Coronary artery (tissue), 2 donors: ENCODE data around the gene CACNA1C.

ENCODE experiments used
- DNase-seq: peaks from one replicate; pipeline ENCODE4 v3.0.0-alpha.2; 2017; ENCODE audit warnings: low spot score
- H3K27ac ChIP-seq, 2 donors: fragments of 200-600 bp; sonication (generic); one replicate each; pipeline ENCODE4 v1.5.1; 2016 to 2019
- H3K4me3 ChIP-seq: fragments of 200-600 bp; sonication (generic); 2 replicates; pipeline ENCODE4 v1.5.1; 2016; ENCODE audit warnings: mild to moderate bottlenecking, moderate library complexity
- TF ChIP-seq, protein P1 (sequence below): fragments of 200-600 bp; sonication (generic); IDR thresholded peaks from one replicate; pipeline ENCODE4 v1.5.1; 2019; ENCODE audit warnings: antibody characterized with exemption

CACNA1C gene

DNA sequence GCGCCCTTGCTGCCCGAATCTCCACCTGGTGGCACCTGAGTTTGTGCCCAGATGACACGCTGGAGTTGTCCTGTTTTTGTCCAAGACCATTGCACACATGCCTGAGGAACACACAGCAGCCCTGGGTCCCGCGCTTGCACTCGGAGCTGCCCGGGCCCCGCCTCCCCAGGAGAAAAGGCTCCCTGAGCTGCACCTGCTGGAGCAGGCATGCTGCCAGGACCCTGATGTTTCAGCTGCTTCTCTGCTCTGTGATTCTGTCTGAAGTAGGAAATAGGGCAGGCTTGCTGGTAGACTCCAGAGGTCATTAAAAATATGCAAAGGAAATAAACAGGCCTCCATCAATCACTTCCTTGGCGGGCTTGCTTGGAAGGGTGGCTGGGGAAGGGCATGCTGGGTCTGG, 271.6 kb downstream of the CACNA1C start:
- no peak overlapping the region for H3K4me3 ChIP-seq
- no peak for DNase-seq
- TF ChIP-seq, protein P1, sequence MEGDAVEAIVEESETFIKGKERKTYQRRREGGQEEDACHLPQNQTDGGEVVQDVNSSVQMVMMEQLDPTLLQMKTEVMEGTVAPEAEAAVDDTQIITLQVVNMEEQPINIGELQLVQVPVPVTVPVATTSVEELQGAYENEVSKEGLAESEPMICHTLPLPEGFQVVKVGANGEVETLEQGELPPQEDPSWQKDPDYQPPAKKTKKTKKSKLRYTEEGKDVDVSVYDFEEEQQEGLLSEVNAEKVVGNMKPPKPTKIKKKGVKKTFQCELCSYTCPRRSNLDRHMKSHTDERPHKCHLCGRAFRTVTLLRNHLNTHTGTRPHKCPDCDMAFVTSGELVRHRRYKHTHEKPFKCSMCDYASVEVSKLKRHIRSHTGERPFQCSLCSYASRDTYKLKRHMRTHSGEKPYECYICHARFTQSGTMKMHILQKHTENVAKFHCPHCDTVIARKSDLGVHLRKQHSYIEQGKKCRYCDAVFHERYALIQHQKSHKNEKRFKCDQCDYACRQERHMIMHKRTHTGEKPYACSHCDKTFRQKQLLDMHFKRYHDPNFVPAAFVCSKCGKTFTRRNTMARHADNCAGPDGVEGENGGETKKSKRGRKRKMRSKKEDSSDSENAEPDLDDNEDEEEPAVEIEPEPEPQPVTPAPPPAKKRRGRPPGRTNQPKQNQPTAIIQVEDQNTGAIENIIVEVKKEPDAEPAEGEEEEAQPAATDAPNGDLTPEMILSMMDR: no peak
- peak overlapping the region; percentile 61 to 87 for H3K27ac ChIP-seq

DNA sequence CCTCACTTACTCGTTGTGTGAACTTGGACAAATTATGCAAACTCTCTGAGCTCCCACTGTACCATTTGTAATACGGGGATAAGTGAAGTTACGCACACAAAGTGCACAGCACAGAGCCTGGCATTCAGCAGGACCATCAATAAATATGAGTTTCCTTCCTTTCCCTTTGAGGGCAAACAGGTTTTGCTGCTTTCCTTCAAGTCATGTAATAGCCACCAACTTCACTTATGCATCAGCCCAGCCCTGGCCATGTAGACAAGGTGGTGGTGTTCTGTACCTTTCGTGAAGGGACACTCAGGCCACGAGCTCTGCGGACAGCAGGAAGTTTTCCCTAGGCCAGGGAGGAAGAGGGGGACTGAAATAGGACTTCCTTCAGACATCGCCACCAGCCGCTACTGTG, 272.7 kb downstream of the CACNA1C start:
- peak overlapping the region; percentile 61 to 87 for H3K27ac ChIP-seq
- TF ChIP-seq, protein P1: no peak
- H3K4me3 ChIP-seq: no peak overlapping the region
- DNase-seq: no peak

DNA sequence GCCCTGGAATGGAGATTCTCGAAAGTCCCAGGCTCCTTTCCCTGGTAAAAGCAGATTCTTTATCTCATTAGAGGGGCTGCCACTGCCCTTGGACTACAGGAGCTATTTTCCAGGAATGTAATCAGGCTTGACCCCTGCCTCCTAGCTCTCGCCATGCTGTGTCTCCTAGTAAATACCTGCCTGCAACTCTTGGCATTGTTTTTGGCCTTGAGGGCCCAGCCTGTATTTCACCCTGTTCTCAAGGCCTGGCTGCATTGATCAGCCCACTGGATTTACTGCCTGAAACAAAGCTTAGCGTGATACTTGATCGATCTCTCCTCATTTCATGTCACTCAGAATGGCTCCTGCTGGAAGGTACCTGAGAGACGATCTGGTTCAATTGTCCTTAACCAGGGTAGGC, 273.7 kb downstream of the CACNA1C start:
- TF ChIP-seq, protein P1: no peak
- Histone ChIP-seq H3K27ac (peak overlapping the region; percentile 61 to 87), H3K4me3 (no peak overlapping the region)
- no peak for DNase-seq

DNA sequence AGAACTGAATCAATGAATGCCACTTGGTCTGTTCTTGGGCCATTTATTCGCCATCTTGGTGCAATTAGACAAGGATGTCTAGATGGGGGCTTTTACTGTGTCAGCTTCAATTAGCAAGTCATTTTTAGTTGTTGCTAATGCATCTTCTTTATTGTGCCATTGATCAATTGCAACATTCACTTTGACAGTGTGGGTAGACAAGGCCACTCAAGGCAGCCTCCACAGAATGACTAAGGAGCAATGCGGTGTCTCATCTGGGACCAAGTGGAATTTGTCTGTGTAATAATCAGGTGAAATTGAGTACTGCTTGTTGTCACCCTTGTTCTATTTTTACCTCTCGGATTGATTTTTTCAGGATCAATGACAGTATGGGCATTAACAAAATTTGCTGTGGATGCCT, 275.9 kb downstream of the CACNA1C start:
- DNase-seq: no peak
- TF ChIP-seq, protein P1: no peak
- no peak overlapping the region for H3K4me3 ChIP-seq
- H3K27ac ChIP-seq: no peak overlapping the region

DNA sequence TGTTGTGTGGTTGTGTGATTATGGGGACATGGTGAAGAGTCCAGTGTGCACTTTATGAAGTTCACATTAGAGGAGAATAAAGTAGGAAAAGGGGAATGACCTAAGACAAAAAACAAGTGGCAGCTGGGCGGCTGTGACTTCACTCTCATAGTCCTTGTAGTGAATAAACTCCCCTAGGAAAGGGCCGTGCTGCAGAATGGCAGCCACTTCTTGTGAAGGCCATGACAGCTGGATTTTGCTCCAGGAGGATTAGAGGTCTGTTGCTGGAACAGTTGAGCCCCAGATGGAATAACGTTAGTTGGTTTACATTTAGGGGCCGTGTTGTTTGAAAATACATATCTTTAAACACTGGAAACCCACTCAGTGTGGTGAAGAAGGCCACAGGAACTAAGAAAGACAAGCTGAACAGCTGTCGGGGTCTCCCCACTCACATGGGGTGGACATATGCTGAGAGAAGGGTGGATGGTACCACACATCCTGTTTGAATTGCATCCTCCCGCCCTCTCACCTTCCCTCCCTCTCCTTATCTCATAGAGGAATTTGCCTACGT, 276.9 kb downstream of the CACNA1C start:
- H3K27ac ChIP-seq: peak overlapping the region in 1 of 2 donors; percentile 40

DNA sequence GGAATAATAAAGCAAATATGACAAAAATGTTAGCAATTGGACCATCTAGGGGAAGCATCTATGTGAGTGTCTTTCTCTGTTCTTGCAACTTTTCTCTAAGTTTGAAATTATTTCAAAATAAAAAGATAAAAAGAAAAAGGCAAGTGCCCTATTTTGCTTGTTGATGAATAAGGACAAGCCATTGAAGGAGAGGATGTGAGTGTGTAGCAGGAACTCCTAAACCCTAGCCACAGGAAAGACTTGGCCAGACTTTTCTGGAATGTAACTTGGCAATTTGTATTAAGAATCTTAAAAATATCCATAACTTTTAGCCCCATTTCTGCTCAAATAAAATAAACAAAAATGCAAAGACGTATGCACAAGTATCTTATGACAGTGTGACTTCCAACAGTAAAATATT, 279.4 kb downstream of the CACNA1C start:
- H3K27ac ChIP-seq: peak overlapping the region; percentile 85 to 92
- no peak overlapping the region for H3K4me3 ChIP-seq
- no peak for DNase-seq
- TF ChIP-seq, protein P1: no peak

More for the DNA sequence above, 276.9 kb downstream of the CACNA1C start:
- no peak overlapping the region for H3K4me3 ChIP-seq
- DNase-seq: no peak
- TF ChIP-seq, protein P1: no peak

DNA sequence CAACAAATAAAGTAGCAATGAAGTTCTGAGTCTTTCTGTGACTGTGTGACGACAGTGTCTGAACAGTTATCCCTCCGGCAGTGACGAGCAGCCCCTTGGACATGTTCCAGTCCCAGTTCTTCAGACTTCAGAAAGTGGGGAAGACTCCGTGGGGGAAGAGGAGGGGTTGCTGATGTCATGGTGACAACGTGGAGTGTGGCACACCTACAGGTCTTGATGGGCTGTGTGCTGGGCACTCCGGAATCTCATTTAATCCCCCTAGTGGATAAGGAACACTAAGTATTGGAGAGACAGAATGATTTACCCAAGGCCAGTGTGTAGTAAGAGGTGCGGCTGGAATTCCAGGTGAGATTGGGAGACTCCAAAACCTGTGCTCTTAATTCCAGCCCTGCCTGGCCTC, 280.2 kb downstream of the CACNA1C start:
- TF ChIP-seq, protein P1: no peak
- DNase-seq: no peak
- peak overlapping the region; percentile 85 to 92 for H3K27ac ChIP-seq
- no peak overlapping the region for H3K4me3 ChIP-seq
